ENCODE results near the gene SLC25A39.
A peak's percentile ranks its signal among the peaks of the same experiment; 100 is the strongest.
"Not testable (repeated sequence)": the region's sequence is repeated elsewhere in the genome, so short reads cannot be mapped to it uniquely, and the experiment has no call there.

Gene SLC25A39

GRCh38 chr17:44333371-44333770 is 8.7 kb upstream of the SLC25A39 start:
- no peak for DNase-seq

DNA sequence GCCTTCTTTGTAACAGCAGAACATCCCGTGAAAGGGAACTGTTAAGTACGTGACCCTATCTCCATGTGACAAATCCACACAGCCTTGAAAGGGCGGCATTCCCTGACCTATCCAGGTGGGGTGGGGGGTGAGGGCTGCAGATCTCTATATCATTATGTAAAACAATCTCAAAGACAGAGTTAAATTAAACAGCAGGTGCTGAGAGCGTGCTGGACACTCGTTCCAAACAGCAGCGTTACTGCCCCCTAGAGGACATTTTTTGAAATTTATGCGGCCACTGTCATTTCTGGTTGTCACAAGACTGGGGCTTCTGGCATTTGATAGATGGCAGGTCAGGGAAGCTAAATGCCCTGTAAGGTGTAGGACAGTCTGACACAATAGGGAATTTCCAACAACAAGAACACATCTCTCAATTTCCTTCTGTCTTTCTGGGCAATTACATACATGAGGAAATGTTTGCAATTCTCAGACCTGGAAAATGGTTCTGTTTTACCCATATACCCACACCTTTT is 6.7 kb upstream of the SLC25A39 start:
- peak; percentile 80 for DNase-seq

GRCh38 chr17:44330263-44330662 is 5.6 kb upstream of the SLC25A39 start:
- DNase-seq, result not testable (repeated sequence)

DNA sequence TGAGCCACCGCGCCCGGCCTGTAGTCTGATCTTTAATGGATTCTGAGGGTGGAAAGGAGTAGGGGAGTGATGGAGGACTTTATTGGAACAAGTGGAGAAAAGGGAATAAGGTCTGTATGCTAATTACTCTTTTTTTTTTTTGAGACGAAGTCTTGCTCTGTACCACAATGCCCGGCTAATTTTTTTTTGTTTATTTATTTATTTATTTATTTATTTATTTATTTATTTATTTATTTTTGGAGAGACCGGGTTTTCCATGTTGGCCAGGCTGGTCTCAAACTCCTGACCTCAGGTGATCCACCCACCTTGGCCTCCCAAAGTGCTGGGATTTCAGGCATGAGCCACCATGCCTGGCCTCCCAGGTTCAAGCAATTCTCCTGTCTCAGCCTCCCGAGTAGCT is 4.9 kb upstream of the SLC25A39 start:
- not testable (repeated sequence) for DNase-seq

GRCh38 chr17:44327715-44328449 is 3.3 kb upstream of the SLC25A39 start:
- no peak for DNase-seq

- DNase-seq, result peak; percentile 94
Observed at GRCh38 chr17:44326861-44327444, 2.3 kb upstream of the SLC25A39 start.

DNA sequence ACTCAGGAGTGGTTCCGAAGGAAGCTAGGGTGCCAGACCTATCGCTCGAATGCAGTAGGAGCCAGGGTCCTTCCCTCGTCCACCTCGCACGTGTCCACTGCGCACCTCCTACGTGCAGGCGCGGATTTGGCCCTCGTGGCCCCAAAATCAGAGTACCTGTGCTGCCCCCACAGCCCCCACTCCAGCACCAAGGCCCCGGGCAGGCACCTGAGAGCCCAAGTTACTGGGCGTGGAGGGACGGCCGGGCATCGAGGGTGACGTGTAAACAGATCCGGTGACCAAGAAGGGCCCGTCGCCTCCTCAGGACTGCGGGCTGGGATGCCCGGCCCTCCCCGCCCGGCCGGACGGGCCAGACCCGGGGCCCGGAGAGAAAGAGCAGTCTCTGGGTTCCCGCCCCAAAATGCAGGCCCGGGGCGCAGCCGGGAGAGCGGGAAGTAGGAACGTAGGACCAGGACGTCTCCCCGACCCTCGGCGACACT is 492 bp downstream of the SLC25A39 start:
- DNase-seq, result peak; percentile 68

GRCh38 chr17:44323359-44324091 is 1.1 kb downstream of the SLC25A39 start:
- DNase-seq, result no peak

- DNase-seq, result no peak
Observed at GRCh38 chr17:44322236-44322895, 2.3 kb downstream of the SLC25A39 start.

DNA sequence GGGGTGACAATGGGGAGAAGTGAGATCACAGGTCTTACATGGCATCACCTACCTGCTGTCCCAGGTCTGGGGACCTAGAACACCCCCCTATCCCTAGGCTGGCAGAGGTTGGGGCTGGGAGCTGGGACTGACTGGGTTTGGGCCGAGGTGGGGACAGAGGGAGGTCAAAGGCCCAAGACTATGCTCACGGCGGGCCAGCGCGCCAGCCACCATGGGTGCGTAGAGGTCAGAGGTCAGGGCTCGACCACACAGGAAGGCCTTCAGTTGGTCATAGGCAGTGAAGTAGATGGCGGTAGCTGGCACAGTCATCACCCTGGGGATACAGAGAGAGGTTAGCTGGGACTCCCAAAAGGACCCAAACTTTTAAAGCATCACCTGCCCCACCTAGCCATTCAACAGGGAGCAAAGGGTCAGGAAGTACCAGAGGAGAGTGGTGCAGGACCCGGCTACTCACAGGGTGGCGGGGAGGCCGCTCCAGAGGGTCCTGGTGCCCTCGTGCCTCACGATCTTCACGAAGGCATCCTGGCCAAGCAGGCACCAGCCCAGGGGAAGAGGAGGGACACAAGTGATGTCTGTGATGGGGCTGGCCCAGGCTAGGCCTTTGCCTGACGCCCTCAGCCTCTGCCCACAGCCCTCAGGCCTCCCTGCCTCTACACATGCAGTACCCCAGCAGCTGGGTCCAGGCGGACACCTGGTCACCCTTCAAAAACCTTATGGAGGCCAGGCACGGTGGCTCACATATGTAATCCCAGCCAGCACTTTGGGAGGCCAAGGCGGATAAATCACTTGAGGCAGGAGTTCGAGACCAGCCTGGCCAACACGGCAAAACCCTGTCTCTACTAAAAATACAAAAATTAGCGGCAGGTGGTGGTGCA is 3.1 kb downstream of the SLC25A39 start:
- no peak for DNase-seq

DNA sequence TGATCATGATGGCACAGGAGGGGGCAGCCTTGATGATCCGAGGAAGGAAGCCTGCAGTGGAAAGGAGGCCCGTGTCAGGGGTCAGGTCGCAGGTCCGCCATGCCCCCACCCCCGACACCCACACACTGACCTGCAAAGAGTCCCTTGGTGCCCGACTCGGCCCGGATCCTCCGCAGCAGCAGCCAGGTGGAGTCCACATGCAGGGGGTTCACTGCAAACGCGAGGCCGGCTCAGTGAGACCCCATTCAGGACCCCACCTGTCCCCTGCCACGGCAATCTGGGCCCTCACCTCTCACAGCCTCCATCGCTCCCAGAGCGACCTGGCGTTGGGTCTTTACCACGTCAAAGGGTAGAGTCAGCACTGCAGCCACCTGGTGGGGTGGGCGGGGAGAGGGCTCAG is 4.6 kb downstream of the SLC25A39 start:
- DNase-seq, result no peak

DNA sequence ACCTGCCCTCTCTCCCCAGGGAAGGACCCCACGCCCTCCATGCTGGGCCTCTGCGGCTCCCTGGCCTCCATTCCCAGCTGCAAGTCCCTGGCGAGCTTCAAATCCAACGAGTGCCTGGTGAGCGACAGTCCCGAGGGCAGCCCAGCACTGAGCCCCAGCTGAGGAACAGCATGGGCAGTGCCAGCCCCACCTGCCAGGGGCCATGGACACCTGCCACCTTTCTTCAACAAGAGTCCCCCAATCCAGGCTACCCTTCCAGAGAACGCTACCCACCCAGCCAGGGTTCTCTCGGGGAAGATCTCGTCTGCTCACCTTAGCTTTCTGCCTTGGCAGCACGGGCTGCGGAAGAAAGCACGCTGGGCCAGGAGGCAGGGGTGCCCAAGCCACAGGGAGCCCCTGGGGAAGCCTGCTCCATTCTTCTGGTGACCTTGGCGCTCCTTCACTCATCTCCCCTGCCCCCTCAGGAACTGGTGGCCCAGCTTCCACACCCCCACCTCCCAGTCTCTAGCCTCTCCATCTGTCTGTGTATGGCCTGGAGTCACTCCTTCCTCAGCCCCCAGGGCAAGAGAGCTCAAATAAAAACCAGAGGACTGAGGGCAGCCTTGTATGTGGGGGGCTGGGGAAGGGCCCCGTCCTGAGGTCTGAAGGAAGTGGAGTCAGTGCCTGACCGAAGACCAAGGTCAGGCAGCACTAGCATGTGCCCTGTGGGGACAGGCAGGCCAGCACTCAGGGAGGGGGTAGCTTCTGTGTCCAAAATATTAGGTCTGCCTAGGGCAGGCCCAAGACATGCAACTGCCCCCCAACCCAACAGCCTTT is 6.3 kb downstream of the SLC25A39 start:
- no peak for DNase-seq

- DNase-seq, result no peak
Observed at GRCh38 chr17:44317545-44317944, 7.1 kb downstream of the SLC25A39 start.

DNA sequence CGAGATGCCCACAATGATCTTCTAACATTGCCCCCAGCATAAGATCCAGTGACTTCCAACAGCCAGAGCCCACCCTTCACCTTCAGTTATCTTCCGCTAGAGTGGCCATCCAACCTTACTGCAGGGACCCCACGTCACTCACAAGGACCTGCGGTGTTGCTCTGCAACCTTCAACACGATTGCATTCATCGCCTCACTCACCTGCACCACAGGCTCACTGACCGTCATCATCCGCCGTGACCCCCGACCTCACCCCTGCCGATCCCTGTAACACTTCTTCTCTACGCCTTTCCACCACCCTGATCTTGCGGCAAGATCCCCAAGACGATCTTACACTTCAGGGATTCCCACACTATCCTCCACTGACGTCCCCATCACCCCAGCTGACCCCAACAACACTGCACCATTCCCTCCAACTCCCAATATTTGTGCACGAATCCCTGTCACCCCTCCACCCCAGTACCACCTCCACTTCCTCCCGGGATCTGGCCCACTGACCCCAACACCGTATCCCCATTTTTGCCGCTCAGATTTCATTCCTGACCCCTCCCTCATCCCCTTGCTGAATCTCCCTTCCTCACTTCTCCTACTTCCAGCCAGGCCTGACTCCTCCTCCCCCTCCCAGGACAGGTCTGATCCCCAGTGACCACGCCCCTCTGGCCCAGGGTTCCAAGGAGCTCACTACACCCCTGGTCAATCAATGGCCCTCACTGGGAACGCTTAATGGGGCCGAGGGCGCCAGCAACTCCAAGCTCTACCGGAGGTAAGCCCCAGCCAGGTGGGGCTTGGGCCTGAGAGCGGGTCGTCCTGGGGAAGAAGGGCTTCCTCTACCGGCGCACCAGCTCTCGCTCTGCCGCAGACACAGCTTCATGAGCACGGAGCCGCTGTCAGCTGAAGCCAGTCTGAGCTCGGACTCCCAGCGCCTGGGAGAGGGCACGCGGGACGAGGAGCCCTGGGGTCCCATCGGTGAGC is 8.6 kb downstream of the SLC25A39 start:
- no peak for DNase-seq

- peak; percentile 74 for DNase-seq
Observed at GRCh38 chr17:44314869-44315661, 9.6 kb downstream of the SLC25A39 start.

GRCh38 chr17:44314524-44314868 is 10.1 kb downstream of the SLC25A39 start:
- no peak for DNase-seq

- no peak for DNase-seq
Observed at GRCh38 chr17:44314031-44314430, 10.6 kb downstream of the SLC25A39 start.

DNA sequence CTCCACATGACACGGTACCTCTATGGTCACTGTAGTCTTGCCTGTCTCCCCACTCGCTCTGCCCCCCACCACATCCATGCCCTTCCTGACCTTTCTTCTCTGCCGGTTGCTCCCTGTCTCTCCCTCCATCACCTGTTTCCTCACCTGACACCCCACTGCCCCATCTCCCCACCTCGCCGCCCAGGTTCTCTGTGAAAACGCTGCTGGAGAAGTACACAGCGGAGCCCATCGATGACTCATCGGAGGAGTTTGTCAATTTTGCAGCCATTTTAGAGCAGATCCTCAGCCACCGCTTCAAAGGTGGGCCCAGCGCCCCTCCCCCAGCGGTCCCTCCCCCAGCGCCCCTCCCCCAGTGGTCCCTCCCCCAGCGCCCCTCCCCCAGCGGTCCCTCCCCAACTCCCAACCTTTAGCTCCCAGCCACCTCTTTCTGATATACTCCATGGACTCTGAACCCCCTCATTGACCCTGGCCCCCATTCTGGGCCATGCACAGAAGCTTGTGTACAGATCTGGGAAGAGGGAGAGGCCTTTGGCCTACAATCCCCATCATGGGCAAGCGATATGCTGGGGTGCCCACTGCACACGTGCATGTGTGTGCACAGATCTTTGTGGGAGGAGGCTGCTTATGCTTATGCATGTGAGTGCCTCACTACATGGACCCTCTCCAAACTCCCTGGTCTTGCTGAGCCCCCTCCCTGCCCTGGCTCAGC is 12.1 kb downstream of the SLC25A39 start:
- DNase-seq, result no peak

Measured in activated CD8-positive, alpha-beta memory T cell treated with anti-CD3 and anti-CD28 coated beads, Interleukin-2, amount 50 U/mL, for 48 hours (primary cell).